GM12892 (cell line): ENCODE results near the gene MMP17.
"Not testable (repeated sequence)": the region's sequence is repeated elsewhere in the genome, so short reads cannot be mapped to it uniquely, and the experiment has no call there.

Source experiments
- POLR2A ChIP-seq: IDR thresholded peaks from 2 replicates; pipeline ENCODE4 v1.6.1; 2011; ENCODE audit warnings: low read depth, low read length, control low read depth
- POLR2AphosphoS5 ChIP-seq: IDR thresholded peaks from 2 replicates; pipeline ENCODE4 v1.6.1; 2011; ENCODE audit warnings: low read depth, low read length, control low read depth
- TAF1 ChIP-seq: IDR thresholded peaks from 2 replicates; pipeline ENCODE4 v1.6.1; 2011; ENCODE audit warnings: low read depth, mild to moderate bottlenecking, control low read depth, low read length, borderline replicate concordance

DNA sequence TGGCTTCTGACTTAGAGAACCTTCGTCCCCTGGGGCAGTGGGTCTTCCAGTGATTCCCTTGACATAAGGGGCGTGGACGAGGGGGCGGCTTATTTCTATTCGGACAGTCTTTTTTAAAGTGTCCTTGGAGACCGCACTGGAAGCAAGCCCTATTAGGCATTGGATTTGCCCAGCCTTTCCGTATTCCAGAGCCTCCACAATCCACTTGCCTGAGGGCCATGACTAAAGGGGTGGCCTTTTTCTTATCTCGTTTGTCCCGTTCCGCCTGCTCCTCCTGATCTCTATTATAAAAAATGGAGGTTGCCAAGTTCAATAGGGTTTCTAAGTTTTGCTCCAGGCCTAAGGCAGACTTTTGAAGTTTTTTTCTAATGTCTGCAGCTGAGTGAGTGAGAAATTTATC, 49.0 kb downstream of the MMP17 start:
- not testable (repeated sequence) for TF ChIP-seq POLR2AphosphoS5, POLR2A, TAF1
